ENCODE results near the gene REPS2. TPM values are rescaled to one million over a fixed set of nuclear protein-coding genes. Genes with fewer than 3 reads are reported as not detected.

REPS2 gene
- total RNA-seq, 1 experiment from 2014 or later: 3.7 TPM

GRCh38 chrX:17075004-17075403 is 128.5 kb downstream of the REPS2 start:
- WGBS (ENCODE audit: extremely low coverage, insufficient read length, low lambda C conversion rate): no CpG with 5 or more reads among the region's 2 CpGs
- no peak overlapping the region for H3T11ph ChIP-seq (ENCODE audit: low read length)
- Mint-ChIP-seq H3K27me3 (ENCODE audit: low read depth) (peaks cover 2% of the 10 kb centered on the region; the same call in 1 of the 2 replicates), H3K4me1 (peaks cover 4 to 5% of the 10 kb centered on the region in 2 experiments; a peak in 2 of 4 replicates), H3K36me3 (ENCODE audit: insufficient read depth in 1 of 3, low read depth in 3 of 3) (no peaks in the 10 kb centered on the region), H3K4me3 (no peak overlapping the region), H3K27ac (no peak overlapping the region), H3K9me3 (no peaks in the 10 kb centered on the region)
- H4K20me1 ChIP-seq (ENCODE audit: control insufficient read depth, insufficient read depth, insufficient read length): no peaks in the 10 kb centered on the region
- no peak overlapping the region for H2AK5ac ChIP-seq (ENCODE audit: insufficient read length, low read length)
- H4K91ac ChIP-seq (ENCODE audit: insufficient read length, low read depth, low read length): no peak overlapping the region
- no peak overlapping the region for H4K5ac ChIP-seq (ENCODE audit: insufficient read length, low read depth, low read length)
- H3K9me3 ChIP-seq (ENCODE audit: control insufficient read depth, low read depth, low read length): no peaks in the 10 kb centered on the region
- H2BK15ac ChIP-seq (ENCODE audit: low read depth, low read length): no peak overlapping the region
- H2BK12ac ChIP-seq (ENCODE audit: insufficient read length, low read depth, low read length): no peak overlapping the region
- H3K27me3 ChIP-seq (ENCODE audit: insufficient read depth, low read length): no peaks in the 10 kb centered on the region
- H3K27ac ChIP-seq (ENCODE audit: insufficient read length, low read depth, low read length): no peak overlapping the region
- H2AFZ ChIP-seq (ENCODE audit: low read length): no peak overlapping the region
- H3K56ac ChIP-seq (ENCODE audit: insufficient read length, low read depth, low read length): no peak overlapping the region
- no peak overlapping the region for H2BK5ac ChIP-seq (ENCODE audit: insufficient read length, low read length)
- no peaks in the 10 kb centered on the region for H3K23me2 ChIP-seq (ENCODE audit: insufficient read length, low read depth, low read length, poor library complexity, severe bottlenecking)
- no peak overlapping the region for H3K14ac ChIP-seq (ENCODE audit: insufficient read depth, low read length)
- no peaks in the 10 kb centered on the region for H3K79me1 ChIP-seq (ENCODE audit: insufficient read depth, low read depth, low read length, poor library complexity, severe bottlenecking)
- H3K4me1 ChIP-seq (ENCODE audit: insufficient read depth, low read length): no peaks in the 10 kb centered on the region
- H2BK120ac ChIP-seq (ENCODE audit: low read depth, low read length, poor library complexity, severe bottlenecking): no peak overlapping the region
- H3K18ac ChIP-seq (ENCODE audit: insufficient read length, low read depth, low read length): no peak overlapping the region
- no peak overlapping the region for H3K23ac ChIP-seq (ENCODE audit: insufficient read length, low read depth, low read length)
- DNase-seq: no peak
- TF ChIP-seq CTCF (conservative IDR thresholded peaks at IDR 0.05): no peak
- no peak overlapping the region for H3K4me2 ChIP-seq (ENCODE audit: insufficient read depth, insufficient read length, low read length)
- no peak overlapping the region for H4K8ac ChIP-seq (replicated peaks; ENCODE audit: insufficient read length, low read depth, low read length)
- H3K4ac ChIP-seq (ENCODE audit: low read depth, low read length): no peak overlapping the region
- no peak overlapping the region for H2BK20ac ChIP-seq (ENCODE audit: low read depth, low read length, poor library complexity, severe bottlenecking)
- H3K79me2 ChIP-seq (ENCODE audit: insufficient read depth, low read length): no peaks in the 10 kb centered on the region
- no peak overlapping the region for H3K9ac ChIP-seq (ENCODE audit: extremely low read depth, insufficient read length, low read length)
